Natural killer cell (primary cell): ENCODE measurements around the gene NUDCD3. TPM values are rescaled to one million over a fixed set of nuclear protein-coding genes. Genes with fewer than 3 reads are reported as not detected.
"Not testable (repeated sequence)": the region's sequence is repeated elsewhere in the genome, so short reads cannot be mapped to it uniquely, and the experiment has no call there.

Experiments
- ATAC-seq, 3 donors: fragments of 150-1000 bp in 2 of 3; fragments of 200-7000 bp in 1 of 3; cut with Tn5 transposase; 1 replicate in 1 of 3; 2 replicates in 2 of 3; pipeline ENCODE4 v1.10.0; 2021; ENCODE audit warnings: mild to moderate bottlenecking in 2 of 3, moderate library complexity in 2 of 3
- DNase-seq, 2 donors: peaks; one replicate each; pipeline versions ENCODE4 v3.0.0 to v3.0.0-alpha.2; 2013 to 2021; ENCODE audit warnings: mixed read lengths in 1 of 2
- H3K27ac ChIP-seq: one replicate; pipeline ENCODE4 v1.5.1; 2013; ENCODE audit warnings: mild to moderate bottlenecking, low read length
- H3K27me3 ChIP-seq: one replicate; pipeline ENCODE4 v1.6.1; 2013; ENCODE audit warnings: low read length; ENCODE audit not compliant: control insufficient read depth, insufficient read depth
- H3K36me3 ChIP-seq: one replicate; pipeline ENCODE4 v1.6.1; 2013; ENCODE audit warnings: low read length; ENCODE audit not compliant: control insufficient read depth, insufficient read depth
- H3K4me1 ChIP-seq: one replicate; pipeline ENCODE4 v1.6.1; 2013; ENCODE audit warnings: low read length; ENCODE audit not compliant: control insufficient read depth, insufficient read depth
- H3K4me3 ChIP-seq: one replicate; pipeline ENCODE4 v1.5.1; 2013; ENCODE audit warnings: low read length
- H3K9me3 ChIP-seq: one replicate; pipeline ENCODE4 v1.6.1; 2013; ENCODE audit warnings: low read length; ENCODE audit not compliant: control insufficient read depth, insufficient read depth
- H3K27ac Mint-ChIP-seq, 2 donors: one replicate each; pipeline ENCODE4 v1.8.0; 2022; ENCODE audit warnings: mild to moderate bottlenecking in 2 of 2, mixed read lengths in 2 of 2, moderate library complexity in 1 of 2
- H3K27me3 Mint-ChIP-seq, 2 donors: one replicate each; pipeline ENCODE4 v1.8.0; 2022; ENCODE audit warnings: low read depth in 2 of 2, mixed read lengths in 2 of 2
- H3K36me3 Mint-ChIP-seq: one replicate; pipeline ENCODE4 v1.8.0; 2022; ENCODE audit warnings: mixed read lengths
- H3K4me1 Mint-ChIP-seq, 2 donors: one replicate each; pipeline ENCODE4 v1.8.0; 2022; ENCODE audit warnings: mixed read lengths in 2 of 2
- H3K4me3 Mint-ChIP-seq: one replicate; pipeline ENCODE4 v1.8.0; 2022; ENCODE audit warnings: mild to moderate bottlenecking, moderate library complexity, mixed read lengths
- H3K9me3 Mint-ChIP-seq, 2 donors: one replicate each; pipeline ENCODE4 v1.8.0; 2022; ENCODE audit warnings: mixed read lengths in 2 of 2
- WGBS: methylation state at CpG from one replicate; pipeline ENCODE4 v1.1.7; 2013; ENCODE audit warnings: missing lambda C conversion rate; ENCODE audit not compliant: insufficient coverage; 5-methylcytosine and 5-hydroxymethylcytosine counted together
- intact Hi-C: fragments of 100-400 bp; cut with micrococcal nuclease; formaldehyde crosslinking; loops from one replicate; pipeline ENCODE4 v1.14.2; 2022
- total RNA-seq, 4 donors: library from RNA; stranded (reverse); fragments of 120-200 nt in 1 of 4; gene quantifications; one replicate each; pipeline versions ENCODE4 v1.2.3 to v1.2.4, GENCODE V29; 2013 to 2022
- TF ChIP-seq, protein P1 (sequence below): fragments of 200-600 bp; IDR thresholded peaks from one replicate; pipeline ENCODE4 v1.8.0; 2022; ENCODE audit warnings: antibody characterized with exemption

The NUDCD3 gene
- total RNA-seq, 3 donors from 2014 or later (not counting 1 experiment from before 2014, with no cell fraction given), result 50.1 to 79.9 (median 68.7) TPM

DNA sequence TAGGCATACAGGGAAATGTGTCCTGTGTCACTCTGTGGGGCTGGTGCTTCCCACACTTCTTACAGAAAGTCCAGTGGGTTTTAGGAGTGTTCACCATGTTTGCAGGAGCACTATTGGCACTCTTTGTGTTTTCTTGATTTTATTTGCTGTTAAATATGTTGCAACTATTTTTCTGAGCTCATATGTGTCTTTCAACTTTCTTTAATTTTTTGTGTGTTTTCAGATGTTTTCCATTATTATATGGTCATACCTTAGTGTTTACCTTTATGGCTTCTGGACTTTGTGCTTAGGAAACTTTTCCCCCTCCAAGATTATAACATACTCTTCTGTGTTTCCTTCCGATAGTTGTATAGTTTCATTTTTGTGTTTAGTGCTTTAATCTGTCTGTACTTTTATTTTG is 20.8 kb upstream of the NUDCD3 start:
- no peaks in the 10 kb centered on the region for H3K9me3 ChIP-seq
- H3K4me1 ChIP-seq, result no peaks in the 10 kb centered on the region
- no peaks in the 10 kb centered on the region for H3K36me3 ChIP-seq
- peaks cover 23 to 25% of the 10 kb centered on the region in 2 donors for H3K27me3 Mint-ChIP-seq
- no CpG with 5 or more reads among the region's 1 CpG for WGBS
- no peak overlapping the region for H3K4me3 ChIP-seq
- peaks cover 0 to 5% of the 10 kb centered on the region in 2 donors for H3K4me1 Mint-ChIP-seq
- no peak overlapping the region for H3K27ac ChIP-seq
- TF ChIP-seq, protein P1, sequence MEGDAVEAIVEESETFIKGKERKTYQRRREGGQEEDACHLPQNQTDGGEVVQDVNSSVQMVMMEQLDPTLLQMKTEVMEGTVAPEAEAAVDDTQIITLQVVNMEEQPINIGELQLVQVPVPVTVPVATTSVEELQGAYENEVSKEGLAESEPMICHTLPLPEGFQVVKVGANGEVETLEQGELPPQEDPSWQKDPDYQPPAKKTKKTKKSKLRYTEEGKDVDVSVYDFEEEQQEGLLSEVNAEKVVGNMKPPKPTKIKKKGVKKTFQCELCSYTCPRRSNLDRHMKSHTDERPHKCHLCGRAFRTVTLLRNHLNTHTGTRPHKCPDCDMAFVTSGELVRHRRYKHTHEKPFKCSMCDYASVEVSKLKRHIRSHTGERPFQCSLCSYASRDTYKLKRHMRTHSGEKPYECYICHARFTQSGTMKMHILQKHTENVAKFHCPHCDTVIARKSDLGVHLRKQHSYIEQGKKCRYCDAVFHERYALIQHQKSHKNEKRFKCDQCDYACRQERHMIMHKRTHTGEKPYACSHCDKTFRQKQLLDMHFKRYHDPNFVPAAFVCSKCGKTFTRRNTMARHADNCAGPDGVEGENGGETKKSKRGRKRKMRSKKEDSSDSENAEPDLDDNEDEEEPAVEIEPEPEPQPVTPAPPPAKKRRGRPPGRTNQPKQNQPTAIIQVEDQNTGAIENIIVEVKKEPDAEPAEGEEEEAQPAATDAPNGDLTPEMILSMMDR, result no peak
- no peaks in the 10 kb centered on the region for H3K27me3 ChIP-seq
- H3K27ac Mint-ChIP-seq, result no peak overlapping the region
- H3K4me3 Mint-ChIP-seq, result no peak overlapping the region
- H3K9me3 Mint-ChIP-seq, result no peaks in the 10 kb centered on the region
- intact Hi-C loops, result no loop called here
- no peaks in the 10 kb centered on the region for H3K36me3 Mint-ChIP-seq
- no peak for ATAC-seq
- no peak for DNase-seq

DNA sequence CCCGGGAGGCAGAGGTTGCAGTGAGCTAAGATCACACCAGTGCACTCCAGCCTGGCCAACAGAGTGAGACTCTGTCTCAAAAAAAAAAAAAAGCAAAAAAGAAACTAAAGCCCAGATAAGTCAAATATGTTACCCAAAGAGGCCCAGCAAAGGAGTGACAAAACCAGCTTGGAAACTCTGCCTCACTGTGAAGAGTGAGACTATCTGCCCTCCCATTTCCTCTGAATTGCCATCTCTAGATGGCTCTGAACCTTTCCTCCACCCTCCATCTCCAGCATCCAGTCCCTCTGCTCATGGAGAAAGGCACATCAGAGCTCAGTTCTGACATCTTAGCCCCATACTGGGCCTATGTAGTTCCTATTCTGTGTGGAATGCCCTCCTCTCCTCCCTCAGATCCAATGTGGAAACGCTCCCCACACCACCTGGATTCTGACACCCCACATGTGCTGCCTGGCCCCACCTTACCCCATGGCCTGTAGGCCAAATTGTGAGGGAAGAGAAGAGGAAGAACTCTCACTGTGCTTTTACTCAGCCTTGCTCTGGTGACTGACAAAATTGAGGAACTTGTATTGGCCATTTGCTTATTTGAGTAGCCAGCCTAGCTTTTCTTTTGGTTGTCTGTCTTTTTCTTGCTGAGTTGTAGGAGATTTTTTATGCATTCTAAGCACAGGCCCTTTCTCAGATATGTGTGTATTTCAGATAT is 18.0 kb upstream of the NUDCD3 start:
- H3K27ac ChIP-seq, result no peak overlapping the region
- H3K4me3 ChIP-seq, result no peak overlapping the region
- Mint-ChIP-seq H3K4me1 (peaks cover 4 to 5% of the 10 kb centered on the region in 2 donors), H3K36me3 (no peaks in the 10 kb centered on the region), H3K27me3 (peaks cover 23 to 25% of the 10 kb centered on the region in 2 donors), H3K27ac (no peak overlapping the region), H3K9me3 (peaks cover 0 to 2% of the 10 kb centered on the region in 2 donors), H3K4me3 (no peak overlapping the region)
- no peak for ATAC-seq
- H3K9me3 ChIP-seq, result no peaks in the 10 kb centered on the region
- no peaks in the 10 kb centered on the region for H3K4me1 ChIP-seq
- WGBS, result 87% methylated on average over 1 of the region's 2 CpGs
- TF ChIP-seq, protein P1, result no peak
- H3K27me3 ChIP-seq, result no peaks in the 10 kb centered on the region
- intact Hi-C loops, result no loop called here
- no peak for DNase-seq
- no peaks in the 10 kb centered on the region for H3K36me3 ChIP-seq

DNA sequence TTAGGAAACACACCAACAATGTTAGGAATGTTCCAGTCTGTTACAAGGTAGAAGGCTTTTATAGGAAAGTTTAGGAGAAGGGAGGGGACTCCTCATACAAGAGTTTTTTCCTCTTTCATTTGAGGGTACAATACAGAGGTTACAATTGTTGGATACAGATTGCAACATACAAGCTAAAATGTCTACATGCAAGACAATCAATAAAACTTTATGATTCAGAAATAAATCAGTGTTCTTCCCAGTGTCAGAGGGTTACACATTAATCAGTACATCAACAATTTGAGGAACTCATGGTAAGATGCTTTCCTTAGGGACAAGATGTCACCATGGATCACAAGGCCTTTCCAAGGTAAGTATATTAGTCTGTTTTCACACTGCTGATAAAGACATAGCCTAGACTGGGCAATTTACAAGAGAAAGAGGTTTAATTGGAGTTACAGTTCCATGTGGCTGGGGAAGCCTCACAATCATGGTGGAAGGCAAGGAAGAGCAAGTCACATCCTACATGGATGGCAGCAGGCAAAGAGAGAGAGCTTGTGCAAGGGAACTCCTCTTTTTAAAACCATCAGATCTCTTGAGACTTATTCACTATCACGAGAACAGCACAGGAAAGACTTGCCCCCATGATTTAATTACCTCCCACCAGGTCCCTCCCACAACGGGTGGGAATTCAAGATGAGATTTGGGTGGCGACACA is 16.3 kb upstream of the NUDCD3 start:
- H3K36me3 ChIP-seq, H3K27ac ChIP-seq, ATAC-seq, H3K4me3 ChIP-seq, H3K9me3 Mint-ChIP-seq, H3K4me3 Mint-ChIP-seq, H3K27ac Mint-ChIP-seq, H3K4me1 Mint-ChIP-seq, intact Hi-C loops, DNase-seq, H3K36me3 Mint-ChIP-seq, H3K4me1 ChIP-seq, H3K27me3 ChIP-seq, H3K9me3 ChIP-seq: not testable (repeated sequence)
- WGBS, result 65% methylated on average over 3 of the region's 3 CpGs
- peaks cover 18% of the 10 kb centered on the region in 2 donors for H3K27me3 Mint-ChIP-seq

DNA sequence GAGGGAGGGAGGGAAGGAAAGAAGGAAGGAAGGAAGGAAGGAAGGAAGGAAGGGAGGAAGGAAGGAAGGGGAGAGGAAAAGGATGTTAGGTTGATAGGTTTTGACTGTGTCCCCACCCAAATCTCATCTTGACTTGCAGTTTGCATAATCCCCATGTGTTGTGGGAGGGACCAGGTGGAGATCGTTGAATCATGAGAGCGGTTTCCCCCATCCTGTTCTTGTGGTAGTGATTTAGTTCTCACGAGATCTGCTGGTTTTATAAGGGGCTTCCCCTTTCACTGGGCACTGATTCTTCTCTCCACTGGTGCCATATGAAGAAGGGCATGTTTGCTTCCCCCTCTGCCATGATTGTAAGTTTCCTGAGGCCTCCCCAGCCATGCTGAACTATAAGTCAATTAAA is 15.1 kb upstream of the NUDCD3 start:
- TF ChIP-seq, protein P1, result no peak
- Mint-ChIP-seq H3K27me3 (peaks cover 10 to 11% of the 10 kb centered on the region in 2 donors), H3K36me3 (no peaks in the 10 kb centered on the region), H3K27ac (no peak overlapping the region), H3K4me3 (no peak overlapping the region), H3K4me1 (peaks cover 4 to 5% of the 10 kb centered on the region in 2 donors), H3K9me3 (peaks cover 0 to 2% of the 10 kb centered on the region in 2 donors)
- Histone ChIP-seq H3K4me1 (no peaks in the 10 kb centered on the region), H3K9me3 (no peaks in the 10 kb centered on the region), H3K27me3 (peaks cover 2% of the 10 kb centered on the region), H3K27ac (no peak overlapping the region), H3K4me3 (no peak overlapping the region), H3K36me3 (no peaks in the 10 kb centered on the region)
- WGBS, result 0% methylated on average over 1 of the region's 3 CpGs
- no peak for ATAC-seq
- no peak for DNase-seq
- intact Hi-C loops, result no loop called here
